Mucosa of rectum (tissue), 2 donors: ENCODE results near the gene SLC1A7.

Experiments used
- H3K27ac ChIP-seq, 2 donors: one replicate each; pipeline ENCODE4 v1.7.0; 2013; ENCODE audit warnings: inconsistent platforms in 2 of 2, low read depth in 2 of 2, low read length in 2 of 2
- H3K27me3 ChIP-seq, 2 donors: one replicate each; pipeline ENCODE4 v1.7.0; 2013; ENCODE audit warnings: low read length in 2 of 2; ENCODE audit not compliant: control insufficient read depth in 2 of 2, insufficient read depth in 2 of 2
- H3K36me3 ChIP-seq, 2 donors: one replicate each; pipeline ENCODE4 v1.7.0; 2013; ENCODE audit warnings: low read length in 2 of 2; ENCODE audit not compliant: control insufficient read depth in 2 of 2, insufficient read depth in 2 of 2
- H3K4me1 ChIP-seq, 2 donors: one replicate each; pipeline ENCODE4 v1.7.0; 2013; ENCODE audit warnings: low read length in 2 of 2, mild to moderate bottlenecking in 1 of 2; ENCODE audit not compliant: control insufficient read depth in 2 of 2, insufficient read depth in 2 of 2
- H3K4me3 ChIP-seq, 2 donors: one replicate each; pipeline ENCODE4 v1.7.0; 2013; ENCODE audit warnings: low read length in 2 of 2
- H3K9ac ChIP-seq, 2 donors: one replicate each; pipeline ENCODE4 v1.7.0; 2013; ENCODE audit warnings: low read length in 2 of 2, low read depth in 1 of 2, mild to moderate bottlenecking in 1 of 2
- H3K9me3 ChIP-seq, 2 donors: one replicate each; pipeline ENCODE4 v1.7.0; 2013; ENCODE audit warnings: low read length in 2 of 2; ENCODE audit not compliant: control insufficient read depth in 2 of 2
- donor health status: healthy.
- donor health status: Normal muscosa, but diverticular disease.

SLC1A7 gene

GRCh38 chr1:53128401-53128800, 14.0 kb downstream of the SLC1A7 start:
- H3K4me1 ChIP-seq, result no peaks in the 10 kb centered on the region
- no peak overlapping the region for H3K4me3 ChIP-seq
- H3K9me3 ChIP-seq, result no peaks in the 10 kb centered on the region
- no peaks in the 10 kb centered on the region for H3K36me3 ChIP-seq
- no peak overlapping the region for H3K27ac ChIP-seq
- no peak overlapping the region for H3K9ac ChIP-seq
- peaks cover 0 to 2% of the 10 kb centered on the region in 2 donors for H3K27me3 ChIP-seq

- peaks cover 0 to under 1% of the 10 kb centered on the region in 2 donors for H3K4me1 ChIP-seq
- H3K27ac ChIP-seq, result no peak overlapping the region
- no peak overlapping the region for H3K4me3 ChIP-seq
Observed at GRCh38 chr1:53127546-53127945, 14.9 kb downstream of the SLC1A7 start.

GRCh38 chr1:53126495-53126894, 15.9 kb downstream of the SLC1A7 start:
- no peak overlapping the region for H3K4me3 ChIP-seq
- no peak overlapping the region for H3K9ac ChIP-seq
- H3K36me3 ChIP-seq, result no peaks in the 10 kb centered on the region
- no peaks in the 10 kb centered on the region for H3K9me3 ChIP-seq
- H3K27ac ChIP-seq, result no peak overlapping the region
- peaks cover 0 to 2% of the 10 kb centered on the region in 2 donors for H3K27me3 ChIP-seq
- H3K4me1 ChIP-seq, result peaks cover 4% of the 10 kb centered on the region in 2 donors

More at GRCh38 chr1:53127546-53127945, 14.9 kb downstream of the SLC1A7 start:
- Histone ChIP-seq H3K9ac (no peak overlapping the region), H3K27me3 (peaks cover 0 to 2% of the 10 kb centered on the region in 2 donors), H3K36me3 (no peaks in the 10 kb centered on the region), H3K9me3 (no peaks in the 10 kb centered on the region)

- Histone ChIP-seq H3K4me3 (no peak overlapping the region), H3K4me1 (peaks cover 4 to 5% of the 10 kb centered on the region in 2 donors), H3K27ac (no peak overlapping the region), H3K9me3 (no peaks in the 10 kb centered on the region), H3K27me3 (peaks cover 0 to 2% of the 10 kb centered on the region in 2 donors), H3K36me3 (no peaks in the 10 kb centered on the region), H3K9ac (no peak overlapping the region)
Observed at GRCh38 chr1:53125623-53126360, 16.6 kb downstream of the SLC1A7 start.

- H3K36me3 ChIP-seq, result no peaks in the 10 kb centered on the region
- no peak overlapping the region for H3K4me3 ChIP-seq
- peaks cover 0 to 2% of the 10 kb centered on the region in 2 donors for H3K27me3 ChIP-seq
- H3K27ac ChIP-seq, result no peak overlapping the region
- peaks cover 4 to 5% of the 10 kb centered on the region in 2 donors for H3K4me1 ChIP-seq
- no peaks in the 10 kb centered on the region for H3K9me3 ChIP-seq
- no peak overlapping the region for H3K9ac ChIP-seq
Observed at GRCh38 chr1:53125122-53125521, 17.3 kb downstream of the SLC1A7 start.

GRCh38 chr1:53123453-53124140, 18.8 kb downstream of the SLC1A7 start:
- Histone ChIP-seq H3K4me3 (no peak overlapping the region), H3K27me3 (peaks cover 0 to 2% of the 10 kb centered on the region in 2 donors), H3K9ac (no peak overlapping the region), H3K27ac (peak overlapping the region; percentile 18 to 35), H3K9me3 (no peaks in the 10 kb centered on the region), H3K36me3 (no peaks in the 10 kb centered on the region), H3K4me1 (peaks cover 4 to 5% of the 10 kb centered on the region in 2 donors)

GRCh38 chr1:53122961-53123413, 19.5 kb downstream of the SLC1A7 start:
- H3K4me1 ChIP-seq, result peaks cover 4 to 5% of the 10 kb centered on the region in 2 donors
- H3K27ac ChIP-seq, result peak overlapping the region in 1 of 2 donors; percentile 16
- H3K4me3 ChIP-seq, result no peak overlapping the region
- H3K36me3 ChIP-seq, result no peaks in the 10 kb centered on the region
- no peaks in the 10 kb centered on the region for H3K27me3 ChIP-seq
- H3K9ac ChIP-seq, result no peak overlapping the region
- no peaks in the 10 kb centered on the region for H3K9me3 ChIP-seq

- Histone ChIP-seq H3K4me3 (no peak overlapping the region), H3K9me3 (no peaks in the 10 kb centered on the region), H3K27ac (no peak overlapping the region), H3K36me3 (no peaks in the 10 kb centered on the region), H3K27me3 (no peaks in the 10 kb centered on the region), H3K4me1 (peaks cover 4 to 5% of the 10 kb centered on the region in 2 donors), H3K9ac (no peak overlapping the region)
Observed at GRCh38 chr1:53122201-53122885, 20.1 kb downstream of the SLC1A7 start.

GRCh38 chr1:53121319-53122172, 20.9 kb downstream of the SLC1A7 start:
- H3K9ac ChIP-seq, result no peak overlapping the region
- H3K9me3 ChIP-seq, result no peaks in the 10 kb centered on the region
- no peaks in the 10 kb centered on the region for H3K27me3 ChIP-seq
- H3K4me3 ChIP-seq, result no peak overlapping the region
- peaks cover 4 to 5% of the 10 kb centered on the region in 2 donors for H3K4me1 ChIP-seq
- no peaks in the 10 kb centered on the region for H3K36me3 ChIP-seq
- no peak overlapping the region for H3K27ac ChIP-seq
